CD4-positive, alpha-beta T cell treated with Interleukin-12 subunit alpha and Interleukin-12 subunit beta, for 1 hour (primary cell): ENCODE data around the gene SLC25A13.
"Not testable (repeated sequence)": the region's sequence is repeated elsewhere in the genome, so short reads cannot be mapped to it uniquely, and the experiment has no call there.

ENCODE experiments used
- DNase-seq: peaks from one replicate; pipeline ENCODE4 v3.0.0-alpha.2; 2020

The SLC25A13 gene

DNA sequence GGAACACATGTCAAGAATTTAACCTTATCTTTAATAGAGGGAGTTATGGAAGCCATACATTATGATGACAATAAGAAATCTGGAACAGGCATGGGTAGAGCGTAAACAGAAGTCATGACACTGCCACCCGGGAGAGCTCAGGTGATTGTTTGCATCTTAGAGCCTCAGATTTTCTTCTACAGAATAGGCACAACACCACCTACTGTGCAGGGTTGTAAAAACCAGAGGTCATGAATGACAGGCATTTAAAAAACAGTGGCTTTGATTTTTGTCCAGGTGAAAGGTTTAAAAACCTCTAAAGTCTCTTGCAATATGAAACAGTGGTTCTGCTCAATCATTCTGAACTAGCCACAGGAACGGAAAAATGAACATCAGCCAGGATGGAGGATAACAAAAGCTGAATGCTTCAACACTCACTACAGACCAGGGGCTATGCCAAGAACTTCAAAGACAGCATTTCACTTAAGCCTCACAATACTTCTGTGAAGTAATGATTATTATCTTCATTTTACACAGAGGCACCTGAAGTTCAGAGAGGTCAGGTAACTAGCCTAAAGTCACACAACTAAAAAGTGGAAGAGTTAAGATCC is 123.8 kb downstream of the SLC25A13 start:
- no peak for DNase-seq

- DNase-seq = no peak
Observed at GRCh38 chr7:96196676-96197075, 125.2 kb downstream of the SLC25A13 start.

GRCh38 chr7:96189129-96189820 is 132.6 kb downstream of the SLC25A13 start:
- no peak for DNase-seq

DNA sequence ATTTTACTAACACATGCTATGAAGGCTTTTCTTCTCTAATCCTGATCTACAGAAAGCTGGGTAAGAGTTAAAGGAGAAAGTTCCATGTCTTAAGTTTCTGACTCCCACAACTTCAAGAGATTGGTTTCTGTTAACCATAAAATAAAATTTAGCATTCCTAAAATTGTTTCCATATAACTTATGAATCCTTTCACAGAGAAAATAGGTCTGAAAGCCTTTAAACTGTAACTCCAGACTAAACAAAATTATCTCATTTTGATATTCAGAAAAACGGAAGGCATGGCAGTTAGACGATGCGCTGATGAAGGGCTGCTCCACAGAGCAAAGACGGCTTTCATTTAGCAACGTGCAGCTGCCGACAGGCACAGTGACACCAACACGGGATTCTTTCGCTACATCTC is 133.3 kb downstream of the SLC25A13 start:
- DNase-seq = no peak

- no peak for DNase-seq
Observed at GRCh38 chr7:96188174-96188581, 133.7 kb downstream of the SLC25A13 start.

- DNase-seq = no peak
Observed at GRCh38 chr7:96187735-96188134, 134.2 kb downstream of the SLC25A13 start.

- DNase-seq = no peak
Observed at GRCh38 chr7:96184783-96185182, 137.1 kb downstream of the SLC25A13 start.

DNA sequence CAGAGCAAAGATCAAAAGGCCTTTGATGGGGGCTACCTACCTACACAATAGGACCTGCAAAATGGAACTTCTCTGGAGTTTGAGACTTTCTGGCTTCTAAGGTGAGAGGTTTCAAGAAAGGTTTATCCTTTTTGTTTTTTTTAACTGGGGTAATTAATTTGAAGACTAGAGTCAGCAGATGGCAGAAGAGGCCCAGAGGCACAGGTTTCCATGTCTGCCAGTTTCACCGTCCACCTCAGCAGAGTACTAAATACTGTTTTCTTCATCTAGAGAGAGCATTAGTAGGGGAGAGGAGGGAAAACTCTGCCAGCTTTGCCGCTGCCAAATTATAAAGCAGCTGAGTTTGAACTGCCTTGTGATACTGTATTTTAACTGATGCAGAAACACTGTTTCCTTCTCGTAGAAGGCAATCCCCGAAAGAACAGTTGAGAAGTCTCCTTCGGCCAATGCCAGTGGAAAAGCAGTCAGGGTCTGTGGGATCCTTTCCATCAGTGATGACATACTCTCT is 138.7 kb downstream of the SLC25A13 start:
- no peak for DNase-seq

- no peak for DNase-seq
Observed at GRCh38 chr7:96182424-96183158, 139.3 kb downstream of the SLC25A13 start.

DNA sequence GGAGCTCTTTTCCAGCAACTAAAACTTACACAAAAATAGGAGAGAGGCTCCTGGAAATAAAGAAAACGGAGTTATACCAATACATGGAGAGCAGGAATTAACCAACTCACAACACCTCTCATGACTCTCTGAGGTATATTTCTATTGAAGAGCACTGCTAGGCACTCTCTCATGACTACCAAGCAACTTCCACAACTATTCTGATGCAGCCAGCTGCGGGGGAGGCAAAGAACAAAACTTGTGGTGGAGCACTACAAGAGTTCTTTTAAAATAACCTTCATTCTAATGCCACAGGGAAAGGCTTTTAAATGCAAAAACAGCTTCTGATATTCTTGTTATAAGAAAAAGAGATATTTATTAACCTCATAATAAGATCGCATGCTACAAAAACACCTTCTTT is 140.7 kb downstream of the SLC25A13 start:
- DNase-seq = no peak

GRCh38 chr7:96179837-96180236 is 142.1 kb downstream of the SLC25A13 start:
- DNase-seq = no peak

GRCh38 chr7:96179341-96179740 is 142.6 kb downstream of the SLC25A13 start:
- no peak for DNase-seq

GRCh38 chr7:96178581-96178980 is 143.3 kb downstream of the SLC25A13 start:
- DNase-seq = no peak

- DNase-seq = no peak
Observed at GRCh38 chr7:96177353-96177752, 144.5 kb downstream of the SLC25A13 start.

DNA sequence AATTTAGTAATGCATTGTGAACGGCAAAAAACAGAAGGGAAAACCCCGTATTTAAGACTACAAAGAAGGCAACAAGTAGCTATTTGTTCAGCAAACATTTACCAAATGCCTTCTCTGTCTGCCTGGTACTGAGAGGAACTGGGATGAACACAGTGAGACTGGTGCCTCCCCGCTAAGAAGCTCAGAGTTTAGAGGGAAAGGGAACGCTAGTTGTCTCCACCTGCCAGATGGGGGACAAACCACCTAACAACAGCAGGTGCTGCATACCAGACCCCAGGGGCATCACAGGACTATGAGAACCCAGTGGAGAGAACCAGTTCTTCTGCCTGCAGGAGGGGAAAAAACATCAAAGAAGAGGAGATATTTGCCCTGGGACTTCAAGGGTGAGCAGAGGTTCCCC is 147.1 kb downstream of the SLC25A13 start:
- no peak for DNase-seq

GRCh38 chr7:96173781-96174180 is 148.1 kb downstream of the SLC25A13 start:
- no peak for DNase-seq

GRCh38 chr7:96169439-96169838 is 152.5 kb downstream of the SLC25A13 start:
- no peak for DNase-seq

GRCh38 chr7:96167424-96167823 is 154.5 kb downstream of the SLC25A13 start:
- no peak for DNase-seq

DNA sequence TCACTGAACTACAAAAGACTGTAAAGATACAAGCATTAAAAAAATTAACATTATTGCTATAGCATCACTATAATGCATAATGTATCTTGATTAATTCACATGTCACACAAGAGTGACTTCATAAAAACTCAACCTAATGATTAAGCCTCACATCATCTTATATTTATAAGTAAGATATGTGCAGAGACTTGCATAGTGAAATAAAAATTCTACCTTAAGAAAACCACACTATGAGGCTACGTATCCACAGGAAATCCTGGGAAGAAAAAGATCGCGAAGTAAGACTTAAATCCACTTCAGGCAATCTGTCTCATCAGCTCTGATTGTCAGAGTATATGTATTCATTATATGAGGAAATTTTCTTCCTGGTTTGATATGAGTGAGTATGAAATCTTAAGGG is 160.0 kb downstream of the SLC25A13 start:
- no peak for DNase-seq

DNA sequence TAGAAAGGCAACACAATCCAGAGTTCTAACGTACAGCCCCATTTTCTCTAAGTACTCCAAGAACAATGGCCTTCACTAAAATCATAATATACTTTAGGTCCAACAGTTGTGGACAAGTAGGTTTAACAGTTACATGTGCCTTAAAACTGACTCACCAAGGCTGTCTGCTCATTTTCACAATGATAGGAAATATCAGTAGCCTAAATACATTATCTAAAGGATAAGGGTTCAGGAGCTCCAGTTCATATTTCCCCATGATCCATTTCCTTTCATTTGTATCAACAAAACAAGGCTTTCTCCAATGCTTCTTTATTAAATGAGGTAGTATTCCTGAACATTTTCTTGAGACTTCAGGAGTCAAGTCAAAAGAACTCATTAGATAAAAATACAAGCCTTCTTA is 164.0 kb downstream of the SLC25A13 start:
- DNase-seq = no peak

GRCh38 chr7:96154506-96154905 is 167.4 kb downstream of the SLC25A13 start:
- not testable (repeated sequence) for DNase-seq

DNA sequence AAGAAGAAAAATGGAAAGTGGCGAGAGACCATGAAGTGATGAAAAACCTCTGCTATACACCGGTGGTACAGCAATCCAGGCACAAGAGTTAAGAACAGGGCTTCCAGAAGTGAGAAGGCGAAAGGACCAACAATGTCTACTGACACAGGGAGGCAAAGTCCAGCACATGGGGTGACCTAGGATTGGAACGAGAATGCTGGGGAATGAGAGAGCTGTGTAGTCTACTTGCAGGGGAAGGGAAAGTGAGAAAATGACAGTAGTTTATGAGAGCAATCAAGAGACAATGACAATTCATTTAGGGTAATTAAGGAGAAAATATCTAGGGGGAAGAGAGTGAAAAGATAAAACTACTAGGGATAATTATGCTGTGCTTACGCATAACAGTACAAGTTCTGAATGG is 169.2 kb downstream of the SLC25A13 start:
- DNase-seq = no peak

GRCh38 chr7:96151889-96152288 is 170.0 kb downstream of the SLC25A13 start:
- DNase-seq = no peak

- no peak for DNase-seq
Observed at GRCh38 chr7:96144260-96144526, 177.7 kb downstream of the SLC25A13 start.
